Liver (tissue), 2 donors: Measurements from ENCODE around the gene ANKRD9.

Source experiments
- EGR1 ChIP-seq, 2 donors: IDR thresholded peaks; 2 replicates each; pipeline ENCODE4 v1.6.1; 2016 to 2018; ENCODE audit warnings: antibody characterized with exemption in 2 of 2, low read depth in 2 of 2
- SP1 ChIP-seq: IDR thresholded peaks from 2 replicates; pipeline ENCODE4 v1.6.1; 2018; ENCODE audit warnings: antibody characterized with exemption, mild to moderate bottlenecking
- TF ChIP-seq, protein P1 (sequence below): IDR thresholded peaks from 2 replicates; pipeline ENCODE4 v1.6.1; 2016; ENCODE audit warnings: antibody characterized with exemption
- donor health status: healthy.

DNA sequence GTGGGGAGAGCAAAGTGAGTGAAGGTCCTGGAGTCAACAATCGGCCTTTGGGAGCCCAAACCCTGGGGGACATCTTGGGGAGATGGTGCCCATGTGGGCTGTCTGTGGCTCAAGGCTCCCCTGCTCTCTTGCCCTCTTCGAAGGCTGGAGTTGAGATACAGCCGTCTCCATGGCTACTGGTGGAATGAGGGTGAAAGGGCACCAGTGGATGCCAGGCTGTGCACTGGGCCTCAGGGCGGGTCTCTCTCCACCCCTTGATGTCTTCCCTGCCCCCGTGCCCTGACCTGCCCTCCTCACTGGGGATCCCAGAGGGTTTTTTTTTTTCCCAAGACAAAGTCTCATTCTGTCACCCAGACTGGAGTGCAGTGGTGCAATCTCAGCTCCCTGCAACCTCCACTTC is 2.0 kb upstream of the ANKRD9 start:
- TF ChIP-seq, protein P1, sequence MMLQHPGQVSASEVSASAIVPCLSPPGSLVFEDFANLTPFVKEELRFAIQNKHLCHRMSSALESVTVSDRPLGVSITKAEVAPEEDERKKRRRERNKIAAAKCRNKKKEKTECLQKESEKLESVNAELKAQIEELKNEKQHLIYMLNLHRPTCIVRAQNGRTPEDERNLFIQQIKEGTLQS = no peak
- no peak for TF ChIP-seq SP1
- TF ChIP-seq EGR1 (IDR thresholded peaks at IDR 0.05; ENCODE audit: low read depth in 2 of 2) = no peak
